NCI-H2196 (cell line): Measurements from ENCODE around the gene THRA.
A peak's percentile ranks its signal among the peaks of the same experiment; 100 is the strongest.

Experiments
- DNase-seq: peaks from one replicate; lab custom pipeline; 2025; ENCODE audit not compliant: unreplicated experiment; lab: John Stamatoyannopoulos, UW

Gene THRA

GRCh38 chr17:40064971-40065768 is 2.4 kb downstream of the THRA start:
- DNase-seq, result no peak

- no peak for DNase-seq
These were observed 3.2 kb downstream of the THRA start for GRCh38 chr17:40065769-40066510.

- no peak for DNase-seq
These were observed 4.9 kb downstream of the THRA start for GRCh38 chr17:40067710-40068109.

GRCh38 chr17:40068129-40068581 is 5.4 kb downstream of the THRA start:
- DNase-seq, result no peak

- DNase-seq, result no peak
These were observed 5.8 kb downstream of the THRA start for GRCh38 chr17:40068584-40068916.

- DNase-seq, result peak; percentile 63
These were observed 6.4 kb downstream of the THRA start for GRCh38 chr17:40068917-40069750.

- DNase-seq, result peak; percentile 53
These were observed 7.3 kb downstream of the THRA start for GRCh38 chr17:40069751-40070708.

GRCh38 chr17:40070709-40071312 is 8.0 kb downstream of the THRA start:
- DNase-seq, result no peak

- peak; percentile 53 for DNase-seq
These were observed 8.7 kb downstream of the THRA start for GRCh38 chr17:40071313-40072039.

- DNase-seq, result peak; percentile 83
These were observed 9.4 kb downstream of the THRA start for GRCh38 chr17:40072040-40072734.

- no peak for DNase-seq
These were observed 10.1 kb downstream of the THRA start for GRCh38 chr17:40072735-40073346.

- no peak for DNase-seq
These were observed 10.8 kb downstream of the THRA start for GRCh38 chr17:40073454-40074174.

- DNase-seq, result no peak
These were observed 11.4 kb downstream of the THRA start for GRCh38 chr17:40074175-40074512.

GRCh38 chr17:40074871-40075200 is 12.1 kb downstream of the THRA start:
- peak; percentile 63 for DNase-seq

- peak; percentile 68 for DNase-seq
These were observed 12.6 kb downstream of the THRA start for GRCh38 chr17:40075201-40075941.

- no peak for DNase-seq
These were observed 13.3 kb downstream of the THRA start for GRCh38 chr17:40075942-40076498.

- DNase-seq, result no peak
These were observed 13.8 kb downstream of the THRA start for GRCh38 chr17:40076591-40076990.
